Nephron (organoid): ENCODE measurements around the gene TSEN54.

Experiments used
- H3K27ac Mint-ChIP-seq, 3 experiments: 2 replicates each; pipeline ENCODE4 v1.8.0; 2020; ENCODE audit warnings: mixed read lengths in 3 of 3, mild to moderate bottlenecking in 2 of 3, moderate library complexity in 1 of 3
- H3K27me3 Mint-ChIP-seq: 2 replicates; pipeline ENCODE4 v1.8.0; 2021; ENCODE audit warnings: low read depth, mild to moderate bottlenecking, moderate library complexity, mixed read lengths
- H3K36me3 Mint-ChIP-seq: 2 replicates; pipeline ENCODE4 v1.8.0; 2020; ENCODE audit warnings: low read depth, mixed read lengths
- H3K4me1 Mint-ChIP-seq: 2 replicates; pipeline ENCODE4 v1.8.0; 2020; ENCODE audit warnings: mixed read lengths
- H3K4me3 Mint-ChIP-seq, 3 experiments: 2 replicates each; pipeline ENCODE4 v1.8.0; 2020; ENCODE audit warnings: mild to moderate bottlenecking in 3 of 3, mixed read lengths in 3 of 3, moderate library complexity in 2 of 3
- H3K9me3 Mint-ChIP-seq: 2 replicates; pipeline ENCODE4 v1.8.0; 2020; ENCODE audit warnings: mixed read lengths
- TF ChIP-seq, protein P1 (sequence below), 3 experiments: fragments of 200-600 bp; sonication (generic); IDR thresholded peaks; one replicate each; pipeline ENCODE4 v1.5.0; 2021; ENCODE audit warnings: antibody characterized with exemption in 3 of 3; ENCODE audit not compliant: unreplicated experiment in 3 of 3

The TSEN54 gene

DNA sequence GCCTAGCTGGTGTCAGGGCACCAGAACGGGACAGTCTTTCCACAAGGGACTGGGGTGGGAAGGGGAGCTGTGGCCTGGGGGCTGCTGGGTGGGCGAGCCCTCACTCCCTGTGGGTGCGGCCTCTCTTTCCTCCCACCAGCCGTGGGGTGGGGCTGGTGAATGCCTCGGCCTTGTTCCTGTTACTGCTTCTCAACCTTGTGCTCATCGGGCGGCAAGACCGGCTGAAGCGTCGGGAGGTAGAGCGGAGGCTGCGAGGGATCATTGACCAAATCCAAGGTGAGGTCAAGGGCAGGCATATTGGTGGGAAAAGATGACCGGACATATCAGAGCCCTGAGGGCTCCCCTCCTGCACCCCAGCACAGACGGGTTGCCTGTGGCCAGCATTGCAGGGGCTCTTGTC lies 30.2 kb upstream of the TSEN54 start:
- Mint-ChIP-seq H3K36me3 (peaks cover 7% of the 10 kb centered on the region), H3K27ac (no peak overlapping the region), H3K4me1 (peaks cover 26% of the 10 kb centered on the region), H3K27me3 (no peaks in the 10 kb centered on the region), H3K9me3 (no peaks in the 10 kb centered on the region), H3K4me3 (no peak overlapping the region)
- TF ChIP-seq, protein P1, sequence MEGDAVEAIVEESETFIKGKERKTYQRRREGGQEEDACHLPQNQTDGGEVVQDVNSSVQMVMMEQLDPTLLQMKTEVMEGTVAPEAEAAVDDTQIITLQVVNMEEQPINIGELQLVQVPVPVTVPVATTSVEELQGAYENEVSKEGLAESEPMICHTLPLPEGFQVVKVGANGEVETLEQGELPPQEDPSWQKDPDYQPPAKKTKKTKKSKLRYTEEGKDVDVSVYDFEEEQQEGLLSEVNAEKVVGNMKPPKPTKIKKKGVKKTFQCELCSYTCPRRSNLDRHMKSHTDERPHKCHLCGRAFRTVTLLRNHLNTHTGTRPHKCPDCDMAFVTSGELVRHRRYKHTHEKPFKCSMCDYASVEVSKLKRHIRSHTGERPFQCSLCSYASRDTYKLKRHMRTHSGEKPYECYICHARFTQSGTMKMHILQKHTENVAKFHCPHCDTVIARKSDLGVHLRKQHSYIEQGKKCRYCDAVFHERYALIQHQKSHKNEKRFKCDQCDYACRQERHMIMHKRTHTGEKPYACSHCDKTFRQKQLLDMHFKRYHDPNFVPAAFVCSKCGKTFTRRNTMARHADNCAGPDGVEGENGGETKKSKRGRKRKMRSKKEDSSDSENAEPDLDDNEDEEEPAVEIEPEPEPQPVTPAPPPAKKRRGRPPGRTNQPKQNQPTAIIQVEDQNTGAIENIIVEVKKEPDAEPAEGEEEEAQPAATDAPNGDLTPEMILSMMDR (IDR thresholded peaks at IDR 0.05; ENCODE audit: unreplicated experiment in 3 of 3), result no peak

- H3K4me1 Mint-ChIP-seq, result peaks cover 19% of the 10 kb centered on the region
- no peaks in the 10 kb centered on the region for H3K27me3 Mint-ChIP-seq
- no peaks in the 10 kb centered on the region for H3K9me3 Mint-ChIP-seq
- peaks cover 7% of the 10 kb centered on the region for H3K36me3 Mint-ChIP-seq
- TF ChIP-seq, protein P1 (IDR thresholded peaks at IDR 0.05; ENCODE audit: unreplicated experiment in 3 of 3), result no peak
- H3K27ac Mint-ChIP-seq, result peak overlapping the region in 1 of 3 experiments; percentile 31
- no peak overlapping the region for H3K4me3 Mint-ChIP-seq
Measured at GRCh38 chr17:75486951-75487350, 29.4 kb upstream of the TSEN54 start.

- Mint-ChIP-seq H3K36me3 (peaks cover 8% of the 10 kb centered on the region), H3K9me3 (no peaks in the 10 kb centered on the region), H3K27me3 (no peaks in the 10 kb centered on the region), H3K4me3 (no peak overlapping the region), H3K27ac (peak overlapping the region in 2 of 3 experiments; percentile 26 to 31), H3K4me1 (peaks cover 19% of the 10 kb centered on the region)
- TF ChIP-seq, protein P1 (IDR thresholded peaks at IDR 0.05; ENCODE audit: unreplicated experiment in 3 of 3), result no peak
Measured at GRCh38 chr17:75487351-75488070, 28.8 kb upstream of the TSEN54 start.

DNA sequence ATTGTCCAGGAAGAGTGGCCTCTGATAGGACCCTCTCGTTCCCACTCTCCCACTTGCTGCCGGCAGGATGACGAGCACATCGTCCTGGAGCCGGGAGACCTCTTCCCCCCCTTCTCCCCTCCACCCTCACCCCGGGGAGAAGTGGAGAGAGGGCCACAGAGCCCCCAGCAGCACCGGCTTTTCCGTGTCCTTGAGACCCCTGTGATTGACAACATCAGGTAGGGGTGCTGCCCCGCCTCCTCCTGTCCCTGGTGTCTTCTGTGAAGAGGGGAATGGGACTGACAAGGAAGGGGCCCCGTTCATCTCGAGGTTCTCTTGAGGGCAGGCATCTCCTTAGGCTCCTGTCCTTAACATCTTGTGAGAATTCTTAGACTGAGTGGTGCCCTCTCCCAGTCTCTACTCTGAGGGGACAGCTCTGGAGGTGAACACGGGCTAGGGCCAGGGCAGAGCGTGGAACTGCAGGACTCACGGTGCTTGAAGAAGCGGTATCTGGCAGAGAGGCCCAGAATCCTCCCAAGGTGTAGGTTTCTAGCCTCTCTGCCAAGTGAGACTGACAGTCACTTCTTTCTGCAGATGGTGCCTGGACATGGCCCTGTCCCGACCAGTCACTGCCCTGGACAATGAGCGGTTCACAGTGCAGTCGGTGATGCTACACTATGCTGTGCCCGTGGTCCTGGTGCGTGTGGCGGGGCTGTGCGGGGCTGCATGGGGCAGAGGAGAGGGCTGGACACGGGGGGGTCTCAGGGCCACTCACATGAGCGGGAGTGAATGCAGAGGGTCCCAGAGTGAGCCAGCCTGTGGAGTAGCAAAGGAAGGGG lies 27.4 kb upstream of the TSEN54 start:
- Mint-ChIP-seq H3K4me3 (no peak overlapping the region), H3K9me3 (no peaks in the 10 kb centered on the region), H3K36me3 (peaks cover 11% of the 10 kb centered on the region), H3K27ac (no peak overlapping the region), H3K27me3 (no peaks in the 10 kb centered on the region), H3K4me1 (peaks cover 8% of the 10 kb centered on the region)
- TF ChIP-seq, protein P1 (IDR thresholded peaks at IDR 0.05; ENCODE audit: unreplicated experiment in 3 of 3), result no peak

DNA sequence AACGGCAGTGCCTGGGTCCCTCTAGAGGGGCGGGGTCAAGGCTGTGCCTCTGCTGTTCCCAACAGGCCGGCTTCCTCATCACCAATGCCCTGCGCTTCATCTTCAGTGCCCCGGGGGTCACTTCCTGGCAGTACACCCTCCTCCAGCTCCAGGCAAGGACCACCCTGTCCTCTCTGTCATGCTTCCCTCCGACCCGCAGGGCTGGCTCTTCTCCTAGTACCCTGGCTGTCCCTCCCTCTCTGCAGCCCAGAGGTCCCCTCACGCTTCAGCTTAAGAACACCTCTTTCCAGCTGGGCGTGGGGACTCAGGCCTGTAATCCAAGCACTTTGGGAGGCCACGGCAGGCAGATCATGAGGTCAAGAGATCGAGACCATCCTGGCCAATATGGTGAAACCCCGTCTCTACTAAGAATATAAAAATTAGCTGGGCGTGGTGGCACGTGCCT lies 26.8 kb upstream of the TSEN54 start:
- Mint-ChIP-seq H3K36me3 (peaks cover 17% of the 10 kb centered on the region), H3K27me3 (no peaks in the 10 kb centered on the region), H3K27ac (no peak overlapping the region), H3K9me3 (no peaks in the 10 kb centered on the region), H3K4me1 (peaks cover 7% of the 10 kb centered on the region), H3K4me3 (no peak overlapping the region)
- TF ChIP-seq, protein P1 (IDR thresholded peaks at IDR 0.05; ENCODE audit: unreplicated experiment in 3 of 3), result no peak
